Measurements from ENCODE around the gene RGR. TPM values are rescaled to one million over a fixed set of nuclear protein-coding genes. Genes with fewer than 3 reads are reported as not detected.

RGR gene
- total RNA-seq, 1 experiment from 2014 or later = not detected

DNA sequence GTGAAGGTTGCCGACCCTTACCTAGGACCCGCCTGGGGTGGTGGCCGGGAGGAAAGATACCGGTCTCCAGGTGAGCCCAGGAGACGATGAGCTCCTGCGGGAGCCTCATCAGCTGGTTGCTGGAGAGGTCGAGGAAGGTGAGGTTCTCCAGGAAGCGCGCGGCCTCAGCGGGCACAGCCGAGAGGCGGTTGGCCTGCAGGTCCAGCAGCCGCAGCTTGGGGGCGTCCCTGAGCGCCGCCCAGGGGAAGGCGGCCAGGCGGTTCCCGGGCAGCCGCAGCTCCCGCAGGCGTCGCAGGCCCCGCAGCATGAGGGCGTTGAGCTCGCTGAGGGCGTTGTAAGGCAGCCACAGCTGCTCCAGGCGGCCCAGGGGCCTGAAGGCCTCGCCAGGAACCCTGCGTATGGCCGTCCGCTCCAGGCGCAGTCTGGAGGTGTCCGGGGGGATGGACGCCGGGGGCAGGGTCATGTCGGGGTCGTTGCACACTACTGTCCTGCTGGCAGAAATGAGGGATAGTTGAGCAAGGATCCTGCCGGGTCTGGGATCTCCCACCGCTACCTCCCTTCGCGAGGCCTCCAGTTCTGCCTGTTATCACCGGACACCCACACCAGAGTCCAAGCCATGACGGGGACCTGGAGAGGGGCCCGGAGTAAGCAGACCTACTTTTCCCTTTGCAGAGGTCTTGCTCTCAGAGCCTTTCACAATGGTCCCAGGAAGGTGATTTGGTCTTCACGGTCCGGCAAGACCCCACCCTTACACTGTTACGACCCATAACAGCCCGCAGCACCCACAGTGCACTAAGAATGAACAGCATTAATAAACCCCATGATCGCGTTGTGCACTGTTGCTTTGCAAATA, 7.4 kb upstream of the RGR start:
- no peak for DNase-seq (ENCODE audit: low read depth, low spot score)
- Histone ChIP-seq H3K4me3 (ENCODE audit: low read depth in 2 of 2, low read length in 2 of 2) (no peak overlapping the region), H3K27ac (ENCODE audit: low read length) (no peak overlapping the region), H3K27me3 (ENCODE audit: control insufficient read depth, insufficient read depth, low read length) (peaks cover 9% of the 10 kb centered on the region; the same call in 1 of the 2 replicates), H3K36me3 (ENCODE audit: control insufficient read depth, insufficient read depth, low read length) (no peaks in the 10 kb centered on the region), H3K4me1 (ENCODE audit: control insufficient read depth, insufficient read depth, low read length) (no peaks in the 10 kb centered on the region), H3K9me3 (ENCODE audit: control insufficient read depth, insufficient read depth, low read depth, low read length) (no peaks in the 10 kb centered on the region)
- intact Hi-C loops (cut with micrococcal nuclease; ENCODE audit: unreplicated experiment) (no loop called here), in situ Hi-C loops (cut with HindIII; ENCODE audit: low pct_unique_long_range_greater_than_20kb, low sequenced_read_pairs) (no loop called here)
- ChIA-PET POLR2A (no interaction called here), CTCF (interaction anchor here (0.6 to 1.1 kb wide), 2 partner anchors 12 to 32 kb away, joined by 3 to 8 read pairs; no protein-coding TSS in a partner anchor)
- no peak for ATAC-seq
- no TSS peak for BruUV-seq (replicated peaks)
- TF ChIP-seq REST (IDR thresholded peaks at IDR 0.05; ENCODE audit: insufficient read depth in 1 of 2, low read depth in 2 of 2, low read length in 1 of 2) = no peak
- TF ChIP-seq, protein P1, sequence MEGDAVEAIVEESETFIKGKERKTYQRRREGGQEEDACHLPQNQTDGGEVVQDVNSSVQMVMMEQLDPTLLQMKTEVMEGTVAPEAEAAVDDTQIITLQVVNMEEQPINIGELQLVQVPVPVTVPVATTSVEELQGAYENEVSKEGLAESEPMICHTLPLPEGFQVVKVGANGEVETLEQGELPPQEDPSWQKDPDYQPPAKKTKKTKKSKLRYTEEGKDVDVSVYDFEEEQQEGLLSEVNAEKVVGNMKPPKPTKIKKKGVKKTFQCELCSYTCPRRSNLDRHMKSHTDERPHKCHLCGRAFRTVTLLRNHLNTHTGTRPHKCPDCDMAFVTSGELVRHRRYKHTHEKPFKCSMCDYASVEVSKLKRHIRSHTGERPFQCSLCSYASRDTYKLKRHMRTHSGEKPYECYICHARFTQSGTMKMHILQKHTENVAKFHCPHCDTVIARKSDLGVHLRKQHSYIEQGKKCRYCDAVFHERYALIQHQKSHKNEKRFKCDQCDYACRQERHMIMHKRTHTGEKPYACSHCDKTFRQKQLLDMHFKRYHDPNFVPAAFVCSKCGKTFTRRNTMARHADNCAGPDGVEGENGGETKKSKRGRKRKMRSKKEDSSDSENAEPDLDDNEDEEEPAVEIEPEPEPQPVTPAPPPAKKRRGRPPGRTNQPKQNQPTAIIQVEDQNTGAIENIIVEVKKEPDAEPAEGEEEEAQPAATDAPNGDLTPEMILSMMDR (IDR thresholded peaks at IDR 0.05) = peak; percentile 53; the same call in 1 of the 2 replicates

GRCh38 chr10:84238909-84239308, 5.9 kb upstream of the RGR start:
- in situ Hi-C loops (cut with HindIII; ENCODE audit: low pct_unique_long_range_greater_than_20kb, low sequenced_read_pairs) (no loop called here), intact Hi-C loops (cut with micrococcal nuclease; ENCODE audit: unreplicated experiment) (no loop called here)
- TF ChIP-seq SIN3A (IDR thresholded peaks at IDR 0.05; ENCODE audit: borderline replicate concordance, insufficient read depth, low read depth, low read length) (no peak), REST (IDR thresholded peaks at IDR 0.05; ENCODE audit: insufficient read depth in 1 of 2, low read depth in 2 of 2, low read length in 1 of 2) (no peak), POLR2AphosphoS5 (IDR thresholded peaks at IDR 0.05; ENCODE audit: low read depth, low read length) (no peak), TCF7L2 (IDR thresholded peaks at IDR 0.05; ENCODE audit: low read depth, low read length) (no peak)
- TF ChIP-seq, protein P1 (IDR thresholded peaks at IDR 0.05) = no peak
- DNase-seq (ENCODE audit: low read depth, low spot score) (no peak), ATAC-seq (no peak)
- Histone ChIP-seq H3K27ac (ENCODE audit: low read length) (no peak overlapping the region), H3K4me1 (ENCODE audit: control insufficient read depth, insufficient read depth, low read length) (no peaks in the 10 kb centered on the region), H3K4me3 (ENCODE audit: low read depth in 2 of 2, low read length in 2 of 2) (no peak overlapping the region), H3K9me3 (ENCODE audit: control insufficient read depth, insufficient read depth, low read depth, low read length) (no peaks in the 10 kb centered on the region), H3K27me3 (ENCODE audit: control insufficient read depth, insufficient read depth, low read length) (peaks cover 9% of the 10 kb centered on the region; the same call in 1 of the 2 replicates), H3K36me3 (ENCODE audit: control insufficient read depth, insufficient read depth, low read length) (no peaks in the 10 kb centered on the region)
- CTCF ChIA-PET = no interaction called here
- no TSS peak for BruUV-seq (replicated peaks)
- POLR2A ChIA-PET = no interaction called here
